A673 (cell line): Measurements from ENCODE around the gene SLC26A8. TPM values are rescaled to one million over a fixed set of nuclear protein-coding genes. Genes with fewer than 3 reads are reported as not detected.

ENCODE experiments used
- BruUV-seq: library from RNA; stranded (reverse); fragments of 400-500 nt; replicated peaks from 2 replicates; lab custom pipeline; 2021; lab: Mats Ljungman, UMichigan
- CTCF ChIA-PET: fragments of 300-600 bp; sonication (Branson Sonifier 250); formaldehyde crosslinking; loops from one replicate; lab custom pipeline; 2022; ENCODE audit warnings: antibody characterized with exemption; lab: Charles Lee
- POLR2A ChIA-PET: fragments of 300-600 bp; sonication (Branson Sonifier 250); formaldehyde crosslinking; loops from one replicate; lab custom pipeline; 2022; ENCODE audit warnings: antibody characterized with exemption; ENCODE audit not compliant: low non-redundant PET; lab: Charles Lee
- DNase-seq: peaks from one replicate; pipeline ENCODE4 v3.0.0-alpha.2; 2015; ENCODE audit warnings: low spot score
- H3K27ac ChIP-seq: fragments of 200-600 bp; sonication (generic); 2 replicates; pipeline ENCODE4 v1.5.1; 2016; ENCODE audit warnings: mixed run types, low read depth, mild to moderate bottlenecking, mixed read lengths, antibody characterized with exemption, low read length; ENCODE audit not compliant: poor library complexity, severe bottlenecking
- H3K27me3 ChIP-seq: fragments of 200-600 bp; sonication (generic); replicated peaks from 2 replicates; pipeline ENCODE4 v1.6.1; 2017; ENCODE audit warnings: mixed run types, low read depth, mild to moderate bottlenecking, mixed read lengths, antibody characterized with exemption, low read length; ENCODE audit not compliant: insufficient read depth, poor library complexity
- H3K36me3 ChIP-seq: fragments of 200-600 bp; sonication (generic); 2 replicates; pipeline ENCODE4 v1.6.1; 2016; ENCODE audit warnings: mixed run types, mild to moderate bottlenecking, mixed read lengths, antibody characterized with exemption, low read length; ENCODE audit not compliant: insufficient read depth, poor library complexity, severe bottlenecking
- H3K4me1 ChIP-seq: fragments of 200-600 bp; sonication (generic); 2 replicates; pipeline ENCODE4 v1.6.1; 2017; ENCODE audit warnings: mixed run types, mild to moderate bottlenecking, mixed read lengths, antibody characterized with exemption, low read length; ENCODE audit not compliant: insufficient read depth, poor library complexity, severe bottlenecking
- H3K4me3 ChIP-seq: fragments of 200-600 bp; sonication (generic); 2 replicates; pipeline ENCODE4 v1.5.1; 2016; ENCODE audit warnings: low read depth, mixed run types, mild to moderate bottlenecking, mixed read lengths, low read length; ENCODE audit not compliant: poor library complexity, severe bottlenecking
- H3K9me3 ChIP-seq: fragments of 200-600 bp; sonication (generic); 2 replicates; pipeline ENCODE4 v1.6.1; 2016; ENCODE audit warnings: mixed run types, low read depth, mild to moderate bottlenecking, mixed read lengths, antibody characterized with exemption, low read length; ENCODE audit not compliant: poor library complexity, severe bottlenecking
- EZH2 ChIP-seq: fragments of 200-600 bp; sonication (generic); IDR thresholded peaks from 2 replicates; pipeline ENCODE4 v1.6.1; 2017; ENCODE audit warnings: borderline replicate concordance, low read depth, mild to moderate bottlenecking, mixed read lengths, antibody characterized with exemption, low read length; ENCODE audit not compliant: poor library complexity, severe bottlenecking
- intact Hi-C: fragments of 100-400 bp; cut with micrococcal nuclease; formaldehyde crosslinking; loops from one replicate; pipeline ENCODE4 v1.10.0; 2022; ENCODE audit not compliant: unreplicated experiment
- total RNA-seq: library from RNA; stranded (reverse); gene quantifications from 2 replicates; pipeline ENCODE4 v1.2.3, GENCODE V29; 2021
- TF ChIP-seq, protein P1 (sequence below): fragments of 300-800, 200-600 bp; sonication (generic); conservative IDR thresholded peaks from 2 replicates; pipeline ENCODE4 v1.5.1; 2017; ENCODE audit warnings: low read depth, mild to moderate bottlenecking, antibody characterized with exemption, low read length, moderate library complexity, mixed read lengths

SLC26A8 gene
- total RNA-seq, 1 experiment from 2014 or later: not detected

DNA sequence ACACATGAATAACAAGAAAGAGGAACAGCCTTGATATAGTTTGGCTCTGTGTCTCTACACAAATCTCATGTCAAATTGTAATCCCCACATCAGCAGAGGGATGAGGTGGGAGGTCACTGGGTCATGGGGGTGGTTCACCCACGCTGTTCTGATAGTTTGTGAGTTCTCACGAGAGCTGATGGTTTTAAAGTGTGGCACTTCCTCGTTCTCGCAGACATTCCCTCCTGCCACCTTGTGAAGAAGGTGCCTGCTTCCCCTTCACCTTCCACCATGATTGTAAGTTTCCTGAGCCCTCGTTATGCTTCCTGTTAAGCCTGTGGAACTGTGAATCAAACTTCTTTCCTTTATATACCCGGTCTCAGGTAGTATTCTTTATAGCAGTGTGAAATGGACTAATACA lies 116.7 kb downstream of the SLC26A8 start:
- intact Hi-C loops: no loop called here
- Histone ChIP-seq H3K9me3 (peaks cover 28% of the 10 kb centered on the region), H3K27me3 (no peaks in the 10 kb centered on the region), H3K27ac (no peak overlapping the region), H3K36me3 (peaks cover 50% of the 10 kb centered on the region), H3K4me3 (no peak overlapping the region), H3K4me1 (no peaks in the 10 kb centered on the region)
- TF ChIP-seq, protein P1, sequence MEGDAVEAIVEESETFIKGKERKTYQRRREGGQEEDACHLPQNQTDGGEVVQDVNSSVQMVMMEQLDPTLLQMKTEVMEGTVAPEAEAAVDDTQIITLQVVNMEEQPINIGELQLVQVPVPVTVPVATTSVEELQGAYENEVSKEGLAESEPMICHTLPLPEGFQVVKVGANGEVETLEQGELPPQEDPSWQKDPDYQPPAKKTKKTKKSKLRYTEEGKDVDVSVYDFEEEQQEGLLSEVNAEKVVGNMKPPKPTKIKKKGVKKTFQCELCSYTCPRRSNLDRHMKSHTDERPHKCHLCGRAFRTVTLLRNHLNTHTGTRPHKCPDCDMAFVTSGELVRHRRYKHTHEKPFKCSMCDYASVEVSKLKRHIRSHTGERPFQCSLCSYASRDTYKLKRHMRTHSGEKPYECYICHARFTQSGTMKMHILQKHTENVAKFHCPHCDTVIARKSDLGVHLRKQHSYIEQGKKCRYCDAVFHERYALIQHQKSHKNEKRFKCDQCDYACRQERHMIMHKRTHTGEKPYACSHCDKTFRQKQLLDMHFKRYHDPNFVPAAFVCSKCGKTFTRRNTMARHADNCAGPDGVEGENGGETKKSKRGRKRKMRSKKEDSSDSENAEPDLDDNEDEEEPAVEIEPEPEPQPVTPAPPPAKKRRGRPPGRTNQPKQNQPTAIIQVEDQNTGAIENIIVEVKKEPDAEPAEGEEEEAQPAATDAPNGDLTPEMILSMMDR: no peak
- no peak for TF ChIP-seq EZH2
- DNase-seq: no peak
- ChIA-PET CTCF (no interaction called here), POLR2A (no interaction called here)
- no TSS peak for BruUV-seq

DNA sequence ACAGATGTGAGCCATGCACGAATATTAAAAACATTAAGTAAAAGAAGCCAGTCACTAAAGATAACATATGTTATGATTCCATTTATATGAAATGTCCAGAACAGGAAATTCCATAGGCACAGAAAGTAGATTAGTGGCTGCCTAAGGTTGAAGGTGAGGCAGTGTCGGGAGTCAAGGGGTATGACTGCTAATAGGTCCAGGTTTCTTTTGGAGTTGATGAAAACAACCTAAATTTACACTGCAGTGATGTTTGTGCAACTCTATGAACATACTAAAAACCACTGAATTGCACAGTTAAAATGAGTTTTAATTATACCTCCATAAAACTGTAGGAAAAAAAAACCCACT lies 118.0 kb downstream of the SLC26A8 start:
- no TSS peak for BruUV-seq
- DNase-seq: no peak
- intact Hi-C loops: no loop called here
- Histone ChIP-seq H3K27me3 (no peaks in the 10 kb centered on the region), H3K36me3 (peaks cover 37% of the 10 kb centered on the region), H3K9me3 (peaks cover 28% of the 10 kb centered on the region), H3K4me3 (no peak overlapping the region), H3K27ac (no peak overlapping the region), H3K4me1 (no peaks in the 10 kb centered on the region)
- CTCF ChIA-PET: no interaction called here
- TF ChIP-seq EZH2: no peak
- TF ChIP-seq, protein P1: no peak
- POLR2A ChIA-PET: interaction anchor here (0.7 kb wide), 1 partner anchor 837 kb away, joined by 3 read pairs; no protein-coding TSS in a partner anchor

DNA sequence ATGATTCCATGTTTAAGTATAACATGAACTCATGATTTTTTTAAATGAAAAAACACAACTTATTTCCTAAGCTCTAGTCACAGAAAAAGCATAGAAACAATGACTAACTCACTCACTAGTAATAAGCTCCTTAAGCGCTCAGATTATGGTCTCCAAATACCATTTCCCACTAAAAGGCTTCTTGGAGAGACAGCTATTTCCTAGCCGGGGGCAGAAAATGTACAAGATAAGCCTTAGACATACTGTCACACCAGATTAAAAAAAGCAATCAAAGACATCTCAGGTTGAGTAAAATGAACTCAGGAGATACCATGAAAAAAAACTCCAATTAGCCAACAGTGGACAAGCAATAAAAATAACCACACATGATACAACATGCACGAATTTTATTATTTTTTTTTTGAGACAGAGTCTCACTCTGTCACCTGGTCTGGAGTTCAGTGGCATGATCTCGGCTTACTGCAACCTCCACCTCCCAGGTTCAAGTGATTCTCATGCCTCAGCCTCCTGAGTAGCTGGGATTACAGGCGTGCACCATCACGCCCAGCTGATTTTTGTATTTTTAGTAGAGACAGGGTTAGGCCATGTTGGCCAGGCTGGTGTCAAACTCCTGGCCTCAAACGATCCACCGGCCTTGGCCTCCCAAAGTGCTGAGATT lies 118.5 kb downstream of the SLC26A8 start:
- H3K36me3 ChIP-seq: peaks cover 34% of the 10 kb centered on the region
- no peaks in the 10 kb centered on the region for H3K4me1 ChIP-seq
- POLR2A ChIA-PET: interaction anchor here (0.6 to 0.7 kb wide), 2 partner anchors 12 to 836 kb away, joined by 3 read pairs; no protein-coding TSS in a partner anchor
- no peak overlapping the region for H3K27ac ChIP-seq
- TF ChIP-seq EZH2: no peak
- TF ChIP-seq, protein P1: no peak
- H3K9me3 ChIP-seq: peaks cover 24% of the 10 kb centered on the region
- CTCF ChIA-PET: no interaction called here
- H3K27me3 ChIP-seq: no peaks in the 10 kb centered on the region
- no peak for DNase-seq
- intact Hi-C loops: no loop called here
- no peak overlapping the region for H3K4me3 ChIP-seq
- no TSS peak for BruUV-seq
